Panc1 (cell line): ENCODE measurements around the gene GPA33. TPM values are rescaled to one million over a fixed set of nuclear protein-coding genes. Genes with fewer than 3 reads are reported as not detected.

Source experiments
- ATAC-seq: fragments of 200-7000 bp; cut with Tn5 transposase; 2 replicates; pipeline ENCODE4 v1.9.1; 2020; ENCODE audit warnings: mild to moderate bottlenecking, moderate library complexity
- BruUV-seq: library from RNA; stranded (reverse); fragments of 400-500 nt; replicated peaks from 2 replicates; lab custom pipeline; 2021; lab: Mats Ljungman, UMichigan
- CTCF ChIA-PET: fragments of 300-600 bp; sonication (Branson Sonifier 250); formaldehyde crosslinking; loops from one replicate; lab custom pipeline; 2022; ENCODE audit warnings: antibody characterized with exemption; lab: Charles Lee
- POLR2A ChIA-PET: fragments of 300-600 bp; sonication (Branson Sonifier 250); formaldehyde crosslinking; loops from one replicate; lab custom pipeline; 2022; ENCODE audit warnings: antibody characterized with exemption; lab: Charles Lee
- DNase-seq: peaks from one replicate; pipeline ENCODE4 v3.0.0-alpha.2; 2010; ENCODE audit warnings: low read depth, low spot score
- H3K27ac ChIP-seq: 2 replicates; pipeline ENCODE4 v1.5.1; 2011; ENCODE audit warnings: mild to moderate bottlenecking, low read length, inconsistent platforms
- H3K27me3 ChIP-seq: fragments of 200-500 bp; sonication (Bioruptor generic); 2 replicates; pipeline ENCODE4 v1.6.0; 2014; ENCODE audit warnings: low read length, inconsistent platforms; ENCODE audit not compliant: control insufficient read depth, insufficient read depth
- H3K36me3 ChIP-seq: fragments of 200-500 bp; sonication (Bioruptor generic); 2 replicates; pipeline ENCODE4 v1.5.1; 2014; ENCODE audit warnings: inconsistent platforms, mild to moderate bottlenecking, low read length, moderate library complexity; ENCODE audit not compliant: control insufficient read depth, insufficient read depth
- H3K4me1 ChIP-seq: 2 replicates; pipeline ENCODE4 v1.5.1; 2011; ENCODE audit warnings: inconsistent platforms, mild to moderate bottlenecking, low read length, moderate library complexity; ENCODE audit not compliant: control insufficient read depth, insufficient read depth
- H3K4me3 ChIP-seq, 2 experiments: 2 replicates each; pipeline ENCODE4 v1.5.1; 2011 to 2012; ENCODE audit warnings: low read depth in 2 of 2, low read length in 2 of 2, mild to moderate bottlenecking in 2 of 2, inconsistent platforms in 1 of 2, moderate library complexity in 1 of 2
- H3K9me3 ChIP-seq: fragments of 200-500 bp; sonication (Bioruptor generic); 2 replicates; pipeline ENCODE4 v1.5.1; 2014; ENCODE audit warnings: low read depth, mild to moderate bottlenecking, inconsistent platforms, low read length, moderate library complexity; ENCODE audit not compliant: control insufficient read depth, insufficient read depth
- POLR2AphosphoS5 ChIP-seq: IDR thresholded peaks from 2 replicates; pipeline ENCODE4 v1.6.1; 2012; ENCODE audit warnings: mild to moderate bottlenecking, low read depth, low read length, moderate library complexity
- SIN3A ChIP-seq: IDR thresholded peaks from 2 replicates; pipeline ENCODE4 v1.6.1; 2012; ENCODE audit warnings: low read depth, mild to moderate bottlenecking, low read length, moderate library complexity, borderline replicate concordance; ENCODE audit not compliant: insufficient read depth
- TCF7L2 ChIP-seq: IDR thresholded peaks from 2 replicates; pipeline ENCODE4 v1.6.1; 2011; ENCODE audit warnings: mild to moderate bottlenecking, low read depth, low read length, inconsistent platforms
- in situ Hi-C: cut with HindIII; loops from 2 replicates; pipeline ENCODE4 v1.10.0; 2016; ENCODE audit warnings: low sequenced_read_pairs, low pct_unique_long_range_greater_than_20kb
- intact Hi-C: fragments of 100-400 bp; cut with micrococcal nuclease; formaldehyde crosslinking; loops from one replicate; pipeline ENCODE4 v1.10.0; 2022; ENCODE audit not compliant: unreplicated experiment
- total RNA-seq: library from RNA; stranded (reverse); gene quantifications from one replicate; pipeline ENCODE4 v1.2.1, GENCODE V29; 2021; ENCODE audit not compliant: unreplicated experiment
- TF ChIP-seq, protein P1 (sequence below), 2 experiments: IDR thresholded peaks; 2 replicates each; pipeline ENCODE4 v1.6.1; 2011 to 2012; ENCODE audit warnings: low read depth in 2 of 2, control low read depth in 1 of 2, low read length in 1 of 2, mild to moderate bottlenecking in 1 of 2, moderate library complexity in 1 of 2; ENCODE audit not compliant: insufficient read depth in 1 of 2
- TF ChIP-seq, protein P2 (sequence below): fragments of 450-650 bp; IDR thresholded peaks from 2 replicates; pipeline ENCODE4 v1.5.1; 2017; ENCODE audit warnings: mild to moderate bottlenecking

The GPA33 gene
- total RNA-seq, 1 experiment from 2014 or later = 0.18 TPM

DNA sequence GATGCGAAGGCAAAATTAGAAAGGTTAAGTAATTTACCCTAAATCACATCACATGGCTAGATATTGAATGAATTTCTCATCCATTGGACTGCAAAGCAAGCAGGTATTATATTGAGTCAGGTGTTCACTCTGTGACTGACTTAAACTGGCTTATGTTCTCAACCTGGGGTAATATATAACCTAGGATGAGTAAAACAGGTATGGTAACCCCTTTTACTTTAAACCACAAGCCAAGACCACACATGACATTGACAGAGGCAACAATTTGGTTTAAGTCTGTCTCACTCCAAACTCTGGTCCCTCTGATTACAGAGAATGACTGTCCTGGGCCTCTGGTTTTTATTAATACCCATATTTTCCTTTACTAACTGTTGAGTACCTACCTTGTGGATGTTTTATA is 67.8 kb downstream of the GPA33 start:
- Histone ChIP-seq H3K4me3 (no peak overlapping the region), H3K9me3 (no peaks in the 10 kb centered on the region), H3K36me3 (no peaks in the 10 kb centered on the region; the same call in 1 of the 2 replicates), H3K27me3 (peaks cover 5% of the 10 kb centered on the region; the same call in 1 of the 2 replicates), H3K4me1 (no peaks in the 10 kb centered on the region), H3K27ac (no peak overlapping the region)
- CTCF ChIA-PET = no interaction called here
- in situ Hi-C loops = no loop called here
- intact Hi-C loops = no loop called here
- POLR2A ChIA-PET = no interaction called here
- no peak for DNase-seq
- no TSS peak for BruUV-seq
- TF ChIP-seq TCF7L2 = no peak
- TF ChIP-seq, protein P1, sequence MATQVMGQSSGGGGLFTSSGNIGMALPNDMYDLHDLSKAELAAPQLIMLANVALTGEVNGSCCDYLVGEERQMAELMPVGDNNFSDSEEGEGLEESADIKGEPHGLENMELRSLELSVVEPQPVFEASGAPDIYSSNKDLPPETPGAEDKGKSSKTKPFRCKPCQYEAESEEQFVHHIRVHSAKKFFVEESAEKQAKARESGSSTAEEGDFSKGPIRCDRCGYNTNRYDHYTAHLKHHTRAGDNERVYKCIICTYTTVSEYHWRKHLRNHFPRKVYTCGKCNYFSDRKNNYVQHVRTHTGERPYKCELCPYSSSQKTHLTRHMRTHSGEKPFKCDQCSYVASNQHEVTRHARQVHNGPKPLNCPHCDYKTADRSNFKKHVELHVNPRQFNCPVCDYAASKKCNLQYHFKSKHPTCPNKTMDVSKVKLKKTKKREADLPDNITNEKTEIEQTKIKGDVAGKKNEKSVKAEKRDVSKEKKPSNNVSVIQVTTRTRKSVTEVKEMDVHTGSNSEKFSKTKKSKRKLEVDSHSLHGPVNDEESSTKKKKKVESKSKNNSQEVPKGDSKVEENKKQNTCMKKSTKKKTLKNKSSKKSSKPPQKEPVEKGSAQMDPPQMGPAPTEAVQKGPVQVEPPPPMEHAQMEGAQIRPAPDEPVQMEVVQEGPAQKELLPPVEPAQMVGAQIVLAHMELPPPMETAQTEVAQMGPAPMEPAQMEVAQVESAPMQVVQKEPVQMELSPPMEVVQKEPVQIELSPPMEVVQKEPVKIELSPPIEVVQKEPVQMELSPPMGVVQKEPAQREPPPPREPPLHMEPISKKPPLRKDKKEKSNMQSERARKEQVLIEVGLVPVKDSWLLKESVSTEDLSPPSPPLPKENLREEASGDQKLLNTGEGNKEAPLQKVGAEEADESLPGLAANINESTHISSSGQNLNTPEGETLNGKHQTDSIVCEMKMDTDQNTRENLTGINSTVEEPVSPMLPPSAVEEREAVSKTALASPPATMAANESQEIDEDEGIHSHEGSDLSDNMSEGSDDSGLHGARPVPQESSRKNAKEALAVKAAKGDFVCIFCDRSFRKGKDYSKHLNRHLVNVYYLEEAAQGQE (IDR thresholded peaks at IDR 0.05; ENCODE audit: insufficient read depth in 1 of 2, low read depth in 2 of 2, low read length in 1 of 2) = no peak
- TF ChIP-seq POLR2AphosphoS5 = no peak
- TF ChIP-seq, protein P2, sequence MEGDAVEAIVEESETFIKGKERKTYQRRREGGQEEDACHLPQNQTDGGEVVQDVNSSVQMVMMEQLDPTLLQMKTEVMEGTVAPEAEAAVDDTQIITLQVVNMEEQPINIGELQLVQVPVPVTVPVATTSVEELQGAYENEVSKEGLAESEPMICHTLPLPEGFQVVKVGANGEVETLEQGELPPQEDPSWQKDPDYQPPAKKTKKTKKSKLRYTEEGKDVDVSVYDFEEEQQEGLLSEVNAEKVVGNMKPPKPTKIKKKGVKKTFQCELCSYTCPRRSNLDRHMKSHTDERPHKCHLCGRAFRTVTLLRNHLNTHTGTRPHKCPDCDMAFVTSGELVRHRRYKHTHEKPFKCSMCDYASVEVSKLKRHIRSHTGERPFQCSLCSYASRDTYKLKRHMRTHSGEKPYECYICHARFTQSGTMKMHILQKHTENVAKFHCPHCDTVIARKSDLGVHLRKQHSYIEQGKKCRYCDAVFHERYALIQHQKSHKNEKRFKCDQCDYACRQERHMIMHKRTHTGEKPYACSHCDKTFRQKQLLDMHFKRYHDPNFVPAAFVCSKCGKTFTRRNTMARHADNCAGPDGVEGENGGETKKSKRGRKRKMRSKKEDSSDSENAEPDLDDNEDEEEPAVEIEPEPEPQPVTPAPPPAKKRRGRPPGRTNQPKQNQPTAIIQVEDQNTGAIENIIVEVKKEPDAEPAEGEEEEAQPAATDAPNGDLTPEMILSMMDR = no peak
- no peak for TF ChIP-seq SIN3A
- no peak for ATAC-seq

DNA sequence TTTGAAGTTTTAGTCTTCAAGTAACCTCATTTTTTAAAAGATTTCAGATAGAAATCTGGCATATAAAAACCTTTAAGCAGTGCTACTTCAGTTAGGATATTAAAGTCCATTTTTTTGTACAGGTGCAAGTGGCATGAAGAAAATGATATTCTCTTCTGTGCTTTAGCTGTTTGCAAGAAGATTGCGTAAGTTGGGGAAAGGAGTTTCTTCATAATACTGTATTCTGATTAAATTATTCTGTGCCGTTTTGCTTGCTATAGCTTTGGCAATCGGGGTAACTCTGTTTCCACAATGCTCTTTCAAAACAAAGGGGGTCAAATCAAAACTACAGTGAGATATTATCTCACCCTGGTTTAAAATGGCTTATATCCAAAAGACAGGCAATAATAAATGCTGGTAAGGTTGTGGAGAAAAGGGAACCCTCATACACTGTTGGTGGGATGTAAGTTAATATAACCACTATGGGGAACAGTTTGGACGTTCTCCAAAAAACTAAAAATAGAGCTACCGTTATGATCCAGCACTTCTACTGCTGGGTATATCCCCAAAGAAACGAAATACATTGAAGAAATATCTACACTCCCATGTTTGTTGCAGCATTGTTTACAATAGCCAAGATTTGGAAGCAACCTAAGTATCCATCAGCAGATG is 74.0 kb downstream of the GPA33 start:
- POLR2A ChIA-PET = no interaction called here
- no peaks in the 10 kb centered on the region; the same call in 1 of the 2 replicates for H3K36me3 ChIP-seq
- ATAC-seq = no peak
- peaks cover 20% of the 10 kb centered on the region for H3K27me3 ChIP-seq
- H3K4me3 ChIP-seq = no peak overlapping the region
- H3K4me1 ChIP-seq = no peaks in the 10 kb centered on the region
- intact Hi-C loops = no loop called here
- CTCF ChIA-PET = interaction anchor here (0.5 kb wide), 1 partner anchor 133 kb away, joined by 4 read pairs; no protein-coding TSS in a partner anchor
- no peak for DNase-seq
- no peaks in the 10 kb centered on the region for H3K9me3 ChIP-seq
- H3K27ac ChIP-seq = no peak overlapping the region
- TF ChIP-seq, protein P1 (IDR thresholded peaks at IDR 0.05; ENCODE audit: insufficient read depth in 1 of 2, low read depth in 2 of 2, low read length in 1 of 2) = no peak
- no peak for TF ChIP-seq TCF7L2
- TF ChIP-seq SIN3A = no peak
- TF ChIP-seq, protein P2 = no peak
- TF ChIP-seq POLR2AphosphoS5 = no peak
- no TSS peak for BruUV-seq
- in situ Hi-C loops = no loop called here
